IPS-NIHi7 (cell line): ENCODE data around the gene NMUR1.
A peak's percentile ranks its signal among the peaks of the same experiment; 100 is the strongest.
"Not testable (repeated sequence)": the region's sequence is repeated elsewhere in the genome, so short reads cannot be mapped to it uniquely, and the experiment has no call there.

ENCODE experiments used
- DNase-seq: peaks from one replicate; pipeline ENCODE4 v3.0.0; 2012; ENCODE audit warnings: mixed read lengths; ENCODE audit errors: extremely low spot score

The NMUR1 gene, protein sequence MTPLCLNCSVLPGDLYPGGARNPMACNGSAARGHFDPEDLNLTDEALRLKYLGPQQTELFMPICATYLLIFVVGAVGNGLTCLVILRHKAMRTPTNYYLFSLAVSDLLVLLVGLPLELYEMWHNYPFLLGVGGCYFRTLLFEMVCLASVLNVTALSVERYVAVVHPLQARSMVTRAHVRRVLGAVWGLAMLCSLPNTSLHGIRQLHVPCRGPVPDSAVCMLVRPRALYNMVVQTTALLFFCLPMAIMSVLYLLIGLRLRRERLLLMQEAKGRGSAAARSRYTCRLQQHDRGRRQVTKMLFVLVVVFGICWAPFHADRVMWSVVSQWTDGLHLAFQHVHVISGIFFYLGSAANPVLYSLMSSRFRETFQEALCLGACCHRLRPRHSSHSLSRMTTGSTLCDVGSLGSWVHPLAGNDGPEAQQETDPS

GRCh38 chr2:231530099-231531011 lies at the start of gene NMUR1:
NMUR1 (minus strand) TSS chr2:231530445; CDS start chr2:231530361, 84 bp downstream.
- peak; percentile 84 for DNase-seq

DNA sequence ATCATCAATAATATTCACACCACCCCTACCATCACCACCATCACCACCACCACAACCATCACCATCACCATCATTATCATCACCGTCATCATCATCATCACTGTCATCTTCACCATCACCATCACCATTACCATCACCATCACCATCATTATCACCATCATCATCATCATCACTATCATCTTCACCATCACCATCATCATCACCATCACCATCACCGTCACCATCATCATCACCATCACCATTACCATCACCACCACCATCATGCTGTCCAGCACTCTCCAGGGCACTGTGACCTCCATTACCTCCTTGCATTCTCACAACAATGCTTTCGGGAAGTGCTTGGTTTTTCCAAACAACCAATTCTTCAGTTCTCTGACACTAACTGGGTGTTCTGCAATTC lies 49.3 kb upstream of the NMUR1 start:
- no peak for DNase-seq

DNA sequence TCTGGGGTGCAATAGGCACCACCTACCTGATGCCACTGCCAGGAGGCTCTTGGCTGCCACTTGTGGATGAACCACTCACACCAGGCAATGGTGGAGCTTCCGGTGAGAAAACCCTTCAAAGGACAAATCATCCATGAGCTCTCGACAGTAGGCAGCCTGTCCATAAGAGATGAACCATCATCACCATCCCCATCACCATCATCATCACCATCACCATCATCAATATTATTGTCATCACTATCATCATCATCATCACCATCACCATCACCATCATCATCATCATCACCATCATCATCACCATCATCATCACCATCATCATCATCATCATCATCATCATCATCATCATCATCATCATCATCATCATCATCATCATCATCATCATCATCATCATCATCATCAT lies 48.4 kb upstream of the NMUR1 start:
- DNase-seq, result not testable (repeated sequence)

GRCh38 chr2:231576465-231576864 lies 46.2 kb upstream of the NMUR1 start:
- DNase-seq, result no peak

DNA sequence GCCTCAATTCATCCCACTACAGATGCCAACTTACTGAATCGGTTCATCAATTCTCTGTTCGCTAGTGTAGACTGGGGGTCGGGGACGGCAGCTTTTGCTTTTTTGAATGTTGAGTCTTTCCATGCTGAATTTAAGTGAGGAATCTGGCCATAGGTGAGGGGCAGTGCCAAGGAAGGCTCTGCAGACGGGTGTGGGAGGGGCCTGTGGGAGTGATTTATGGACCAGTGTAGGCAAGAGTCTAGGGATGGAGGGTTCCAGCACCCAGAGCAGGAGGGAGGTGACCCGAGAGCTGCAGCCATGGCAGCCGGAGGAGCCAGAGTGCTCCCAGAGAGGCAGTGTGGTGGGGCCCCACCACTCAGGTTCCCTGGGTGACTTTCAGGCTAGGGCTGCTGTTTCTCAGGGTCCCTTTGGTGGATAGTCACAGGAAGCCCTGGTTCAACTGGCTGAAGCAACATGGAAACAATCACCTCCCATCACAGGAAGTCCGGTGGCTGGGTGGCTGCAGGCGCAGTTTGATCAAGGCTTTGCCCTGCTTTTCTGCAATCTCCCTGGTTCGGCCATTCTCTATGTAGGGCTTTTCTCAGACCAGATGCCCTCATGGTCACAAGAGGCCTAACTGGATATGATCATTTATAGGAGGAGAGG lies 45.5 kb upstream of the NMUR1 start:
- DNase-seq, result no peak

- DNase-seq, result no peak
Measured at GRCh38 chr2:231573698-231574421, 43.6 kb upstream of the NMUR1 start.

DNA sequence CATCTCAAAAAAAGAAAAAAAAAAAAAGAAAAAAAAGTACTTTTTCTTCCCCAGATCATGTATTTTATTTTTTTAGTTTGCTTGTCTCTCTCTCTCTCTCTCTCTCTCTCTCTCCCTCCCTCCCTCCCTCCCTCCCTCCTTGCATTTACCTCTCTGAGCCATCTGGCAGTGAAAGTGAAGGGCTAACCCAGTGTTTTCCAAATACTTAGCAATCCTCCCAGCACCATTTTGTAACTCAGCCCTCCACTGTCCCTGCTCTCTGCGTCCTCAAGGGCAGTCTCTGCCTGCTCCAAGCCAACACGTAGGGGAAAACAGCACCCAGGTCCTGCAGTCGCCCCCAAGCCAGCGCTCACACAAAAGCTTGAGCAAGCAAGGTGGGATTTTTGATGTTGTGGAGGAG lies 42.9 kb upstream of the NMUR1 start:
- no peak for DNase-seq

GRCh38 chr2:231571661-231572191 lies 41.5 kb upstream of the NMUR1 start:
- DNase-seq, result no peak

- not testable (repeated sequence) for DNase-seq
Measured at GRCh38 chr2:231570915-231571314, 40.7 kb upstream of the NMUR1 start.

- no peak for DNase-seq
Measured at GRCh38 chr2:231568785-231569435, 38.7 kb upstream of the NMUR1 start.

DNA sequence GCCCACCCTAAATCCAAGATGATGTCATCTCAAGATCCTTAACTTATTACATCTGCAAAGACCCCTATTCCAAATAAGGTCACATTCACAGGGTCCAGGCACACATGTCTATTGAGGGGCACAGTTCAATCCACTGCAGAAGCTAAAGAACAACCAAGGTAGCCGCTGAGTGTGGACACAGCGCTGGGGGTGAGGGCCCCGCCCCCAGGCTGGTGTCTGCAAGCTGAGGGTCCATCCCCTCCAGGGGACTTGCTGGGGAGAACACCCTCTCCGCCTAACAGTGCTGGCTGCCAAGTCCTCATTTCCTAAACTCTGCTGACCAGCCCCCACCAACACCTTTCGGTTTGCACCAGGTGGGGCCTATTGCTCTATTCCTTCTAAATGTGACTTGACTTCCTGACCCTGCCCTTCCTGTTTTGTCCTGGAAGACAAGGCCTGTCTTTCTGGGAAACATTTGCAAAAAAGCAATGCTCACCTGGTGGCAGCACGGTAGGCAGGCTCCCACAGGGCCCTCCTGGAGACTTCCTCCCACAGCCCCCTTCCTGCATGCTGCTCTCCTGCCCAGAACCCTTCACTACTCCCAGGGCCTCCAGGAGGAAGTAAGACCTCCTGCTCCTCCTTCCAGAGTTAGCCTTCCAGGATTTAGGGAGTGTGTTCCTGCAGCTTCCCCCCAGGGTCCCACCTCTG lies 38.0 kb upstream of the NMUR1 start:
- no peak for DNase-seq

DNA sequence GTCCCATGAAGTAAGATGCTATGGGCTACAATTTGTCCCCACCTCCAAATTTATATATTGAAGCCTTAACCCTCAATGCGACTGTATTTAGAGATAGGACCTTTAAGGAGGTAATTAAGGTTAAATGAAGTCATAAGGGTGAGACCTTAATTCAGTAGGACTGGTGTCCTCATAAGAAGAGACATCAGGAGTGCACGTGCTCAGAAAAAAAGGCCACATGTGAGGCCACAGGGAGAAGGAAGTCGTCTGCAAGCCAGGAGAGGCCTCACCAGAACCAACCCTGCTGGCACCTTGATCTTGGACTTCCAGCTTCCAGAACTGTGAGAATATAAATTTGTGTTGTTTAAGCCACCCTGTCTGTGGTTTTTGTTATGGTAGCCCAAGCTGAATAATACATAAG lies 36.9 kb upstream of the NMUR1 start:
- no peak for DNase-seq

GRCh38 chr2:231565887-231566594 lies 35.8 kb upstream of the NMUR1 start:
- no peak for DNase-seq

GRCh38 chr2:231563378-231563961 lies 33.2 kb upstream of the NMUR1 start:
- peak; percentile 92 for DNase-seq

DNA sequence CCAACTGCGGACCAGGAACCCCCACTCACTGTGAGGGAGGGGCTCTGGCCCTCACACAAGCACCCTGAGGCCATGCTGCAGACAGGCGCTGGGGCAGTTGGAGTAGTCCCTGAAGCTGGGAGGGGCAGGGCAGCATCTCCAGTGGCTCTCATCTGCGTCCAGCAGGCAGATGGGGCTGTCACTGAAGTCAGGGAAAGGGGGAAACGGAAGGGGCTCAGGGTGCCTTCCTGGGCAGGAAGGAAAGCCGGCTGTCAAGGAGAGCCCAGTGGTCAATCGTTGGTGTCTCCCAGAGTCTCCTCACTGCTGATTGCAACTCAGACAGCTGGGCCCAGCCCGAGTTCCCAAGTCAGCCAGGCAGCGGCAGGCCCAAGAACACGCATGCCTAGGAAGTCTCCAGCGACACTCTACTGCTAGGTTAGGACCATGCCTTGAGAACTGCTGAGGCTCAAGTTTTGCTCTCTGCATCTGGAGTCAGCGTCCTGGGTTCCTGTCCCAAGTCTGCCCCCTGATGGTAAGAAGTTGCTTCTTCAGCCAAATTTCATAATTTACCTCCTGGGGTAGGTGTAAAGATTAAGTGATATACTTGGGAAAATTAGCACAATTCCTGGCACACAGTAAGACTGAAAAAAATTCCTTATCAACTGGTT lies 27.4 kb upstream of the NMUR1 start:
- peak; percentile 92 for DNase-seq

DNA sequence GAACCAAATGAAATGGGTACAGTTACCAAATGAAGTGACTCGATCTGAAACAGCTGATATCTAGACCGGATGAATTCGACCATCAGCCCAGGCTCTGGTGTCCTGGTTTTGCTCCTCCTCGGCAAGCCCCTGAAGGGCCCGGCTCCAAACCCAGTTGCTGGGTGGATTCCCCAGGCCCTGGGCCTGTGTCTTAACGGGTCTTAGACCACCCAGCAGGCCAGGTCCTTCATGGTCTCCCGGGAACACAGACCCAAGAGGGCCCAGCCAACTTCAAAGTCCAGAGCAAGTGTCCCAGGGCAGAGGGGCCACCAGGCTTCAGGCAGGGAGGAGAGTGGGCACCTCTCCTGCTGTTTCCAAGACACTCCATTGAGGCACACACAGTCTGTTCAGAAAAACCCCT lies 26.7 kb upstream of the NMUR1 start:
- DNase-seq, result no peak

- DNase-seq, result not testable (repeated sequence)
Measured at GRCh38 chr2:231556496-231556895, 26.3 kb upstream of the NMUR1 start.

GRCh38 chr2:231554748-231555545 lies 24.7 kb upstream of the NMUR1 start:
- no peak for DNase-seq
